HG02642 (cell line): ENCODE measurements around the gene VSIR.

ENCODE experiments used
- ATAC-seq: cut with Tn5 transposase; IDR thresholded peaks from one replicate; pipeline ENCODE4 v1.9.1; 2021; ENCODE audit warnings: mild to moderate bottlenecking; ENCODE audit not compliant: unreplicated experiment, poor library complexity

The VSIR gene

DNA sequence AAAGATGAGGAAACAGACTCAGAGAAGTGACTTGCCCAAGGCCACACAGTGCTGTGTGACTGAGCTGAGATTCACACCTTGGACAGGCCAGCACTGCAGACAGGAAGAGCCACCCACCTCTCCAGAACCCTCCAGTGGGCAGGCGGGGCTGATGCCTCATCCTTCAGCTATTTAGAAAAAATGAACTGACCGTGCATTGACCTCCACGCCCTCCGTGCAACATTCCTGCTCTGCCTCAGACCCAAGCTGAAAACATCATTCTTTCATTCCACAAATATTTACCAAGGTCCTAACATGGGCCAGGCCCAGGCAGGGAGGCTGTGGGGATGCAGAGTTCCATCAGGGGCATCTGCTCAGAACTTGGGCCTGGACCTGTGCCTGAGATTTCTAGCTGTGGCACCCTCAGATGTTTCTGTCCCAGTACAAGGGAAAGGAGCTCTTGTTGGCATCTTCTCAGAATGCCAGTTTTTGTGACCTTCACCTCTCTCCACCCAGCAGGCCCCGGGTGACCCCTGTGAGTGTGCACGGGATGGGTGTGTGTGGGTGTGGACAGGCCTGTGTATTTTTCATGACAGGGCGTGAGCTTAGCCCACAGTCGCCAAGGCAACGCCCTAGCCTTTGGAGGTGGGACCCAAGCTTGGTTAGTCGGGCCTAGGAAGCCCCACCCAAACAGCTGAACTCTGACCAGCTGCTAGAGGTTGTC lies 6.5 kb downstream of the VSIR start:
- no peak for ATAC-seq

DNA sequence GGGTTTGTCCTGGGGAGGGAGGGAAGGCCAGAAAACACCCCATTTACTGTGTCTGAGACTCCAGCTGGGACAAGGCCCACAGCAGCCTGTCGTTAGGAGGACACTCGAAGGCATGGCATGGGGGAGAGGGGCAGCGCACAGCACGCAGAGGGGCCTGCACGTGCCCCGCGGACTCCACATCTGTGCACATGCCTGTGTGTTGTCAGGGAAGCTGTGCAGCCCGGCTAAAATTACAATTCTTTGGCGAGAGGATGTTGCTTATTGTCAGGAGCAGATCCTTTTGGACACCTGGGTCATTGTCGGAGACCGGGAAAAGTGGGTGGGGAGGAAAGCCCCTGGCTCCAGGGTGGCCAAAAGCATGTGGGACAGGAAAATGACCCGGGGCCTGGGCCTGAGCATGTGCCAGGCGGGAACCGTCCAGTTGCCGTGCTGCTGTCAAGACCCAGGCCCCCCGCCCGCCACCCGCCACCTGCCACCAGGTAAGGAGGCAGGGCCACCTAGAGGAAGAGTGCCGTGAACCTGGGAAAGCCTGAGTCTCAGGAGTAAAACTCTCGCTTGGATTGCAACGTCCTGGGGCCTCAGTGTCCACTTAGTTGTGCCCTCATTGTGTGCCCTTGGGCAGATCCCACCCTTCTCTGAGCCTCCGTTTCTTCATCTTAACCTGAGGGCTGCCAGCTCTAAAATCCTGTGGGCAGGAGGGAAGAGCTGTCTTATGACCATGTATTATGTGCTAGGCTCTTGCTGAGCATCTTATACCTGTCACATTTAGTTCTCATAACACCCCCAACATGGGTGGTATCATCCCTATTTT lies 7.2 kb downstream of the VSIR start:
- ATAC-seq = no peak

DNA sequence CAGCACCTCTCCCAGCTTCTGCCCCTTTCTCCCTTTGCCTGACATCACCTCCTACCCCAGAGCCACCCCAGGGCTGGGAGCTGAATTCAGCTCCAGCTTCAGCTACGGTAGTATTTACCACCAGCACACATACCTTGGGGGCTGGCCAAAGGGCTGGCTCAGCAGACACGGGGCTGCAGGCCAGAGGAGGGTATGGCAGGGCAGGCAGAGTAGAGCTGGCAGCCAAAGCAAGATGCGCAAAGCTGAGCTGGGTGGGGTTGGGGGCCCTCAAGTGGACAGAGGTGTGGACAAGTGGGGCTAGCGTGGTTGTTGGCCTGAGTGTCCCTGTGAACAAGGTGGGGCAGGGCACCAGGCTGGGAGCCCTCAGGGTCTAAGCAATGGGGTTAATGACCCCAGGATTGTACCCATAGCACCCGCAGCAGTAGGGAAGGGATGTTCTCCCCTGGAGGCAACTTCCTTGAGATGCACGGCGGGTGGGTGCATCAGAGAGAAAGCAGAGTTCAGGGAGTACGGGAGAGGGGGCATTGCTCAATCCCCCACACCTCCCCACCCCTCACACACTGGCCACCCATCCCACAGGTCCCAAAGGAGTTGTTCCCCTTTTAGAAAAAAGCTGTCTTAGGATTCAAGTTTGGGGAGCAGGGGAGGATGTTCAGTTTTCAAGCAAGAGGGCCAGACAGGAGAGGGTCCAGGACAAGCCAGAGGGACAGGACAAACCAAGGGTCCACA lies 8.0 kb downstream of the VSIR start:
- ATAC-seq = no peak

DNA sequence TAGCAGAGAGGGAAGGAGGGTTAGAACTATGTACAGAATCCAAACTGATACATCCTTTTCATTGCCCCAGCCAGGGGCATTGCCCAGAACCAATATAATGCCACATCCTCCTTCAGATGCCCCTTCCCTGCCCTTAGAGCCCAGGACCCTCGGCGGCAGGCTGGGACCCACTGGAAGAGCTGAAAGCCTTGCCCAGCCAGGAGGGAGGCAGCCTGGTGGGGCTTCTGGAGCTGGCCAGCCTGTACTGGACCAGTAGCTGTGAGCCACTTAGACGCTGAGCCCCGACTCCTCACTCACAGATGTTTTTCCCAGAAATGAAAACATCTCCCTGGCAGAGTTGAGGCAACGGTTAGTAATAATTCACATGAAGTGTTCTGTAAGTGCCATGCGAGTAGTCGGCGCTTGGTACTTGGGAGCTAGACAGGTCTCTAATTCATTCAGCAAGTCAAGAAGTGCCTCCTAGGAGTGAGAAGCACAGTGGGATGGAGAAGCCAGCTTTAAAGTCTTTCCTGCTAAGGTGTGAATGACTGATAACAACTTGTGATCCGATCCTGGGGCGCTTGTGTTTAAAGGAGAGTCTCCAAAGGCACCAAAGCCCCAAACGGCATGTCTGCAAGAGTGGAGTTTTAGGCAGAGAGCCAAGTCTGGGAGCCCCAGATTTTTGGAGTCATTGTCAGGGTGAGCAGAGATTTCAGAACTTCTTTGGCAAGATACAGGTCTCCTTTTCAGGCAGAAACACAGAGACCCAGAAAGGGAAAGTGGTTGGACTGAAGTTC lies 9.8 kb downstream of the VSIR start:
- no peak for ATAC-seq

DNA sequence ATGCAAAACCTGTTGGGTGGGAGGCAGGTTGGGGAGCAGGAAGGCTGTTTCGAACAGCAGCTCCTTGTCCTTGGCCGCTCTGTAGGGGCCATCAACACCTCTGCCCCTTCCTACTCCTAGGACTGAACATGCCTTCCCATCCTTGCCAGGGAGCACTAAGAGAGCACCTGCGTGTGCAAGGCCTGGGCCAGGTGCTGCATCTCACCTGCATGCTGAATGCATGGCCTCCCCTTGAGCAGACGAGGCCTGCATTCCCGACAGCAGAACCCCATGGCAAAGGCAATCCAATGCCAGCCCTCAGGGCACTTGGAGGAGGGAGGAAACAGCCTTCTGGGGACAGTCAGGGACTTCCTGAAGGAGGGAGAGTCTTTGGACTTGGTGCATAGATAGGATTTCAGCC lies 11.0 kb downstream of the VSIR start:
- ATAC-seq = no peak

DNA sequence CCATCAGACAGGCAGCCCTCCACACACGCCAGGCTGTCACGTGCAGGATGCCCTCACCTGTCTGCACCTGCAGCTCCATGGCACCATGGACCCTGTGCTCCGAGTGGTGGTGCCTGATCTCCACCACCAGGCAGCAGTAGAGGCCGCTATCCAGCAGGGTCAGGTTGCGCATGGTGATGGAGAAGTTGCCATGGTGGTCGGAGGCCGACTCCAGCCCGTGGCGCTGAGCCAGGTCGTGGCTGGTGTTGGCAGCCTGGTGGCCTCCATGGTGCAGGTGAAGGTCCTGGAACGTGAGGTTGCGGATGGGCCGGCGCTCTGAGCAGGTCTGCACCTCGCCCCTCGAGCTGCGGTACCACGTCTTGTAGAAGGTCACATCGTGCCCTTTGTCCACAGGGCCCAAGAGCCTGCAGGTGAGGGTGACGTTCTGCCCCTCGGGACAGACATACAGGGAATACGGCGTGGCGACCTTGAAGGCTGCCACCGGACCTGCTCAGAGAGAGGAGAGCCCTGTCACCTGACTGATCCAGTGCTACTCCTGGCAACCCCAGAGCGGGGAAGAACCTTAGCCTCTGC lies 11.7 kb downstream of the VSIR start:
- ATAC-seq = no peak

DNA sequence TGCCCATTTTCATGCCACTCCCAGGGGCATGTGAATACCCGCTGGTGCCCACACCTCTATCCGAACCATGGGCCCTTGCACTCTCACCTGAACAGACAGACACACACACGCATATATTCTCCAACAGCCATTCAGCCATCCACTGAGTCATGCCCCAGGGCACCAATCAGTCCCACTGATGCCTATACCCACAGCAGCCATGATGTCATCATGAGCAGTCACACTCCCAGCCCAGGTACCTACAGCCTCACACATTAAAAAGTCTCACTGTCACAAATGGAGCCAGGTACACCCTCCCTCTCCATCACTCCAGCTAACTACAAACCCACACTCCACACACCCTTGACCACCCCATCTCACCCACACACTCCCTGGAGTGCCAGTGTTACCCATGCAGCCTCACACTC lies 12.2 kb downstream of the VSIR start:
- ATAC-seq = no peak

DNA sequence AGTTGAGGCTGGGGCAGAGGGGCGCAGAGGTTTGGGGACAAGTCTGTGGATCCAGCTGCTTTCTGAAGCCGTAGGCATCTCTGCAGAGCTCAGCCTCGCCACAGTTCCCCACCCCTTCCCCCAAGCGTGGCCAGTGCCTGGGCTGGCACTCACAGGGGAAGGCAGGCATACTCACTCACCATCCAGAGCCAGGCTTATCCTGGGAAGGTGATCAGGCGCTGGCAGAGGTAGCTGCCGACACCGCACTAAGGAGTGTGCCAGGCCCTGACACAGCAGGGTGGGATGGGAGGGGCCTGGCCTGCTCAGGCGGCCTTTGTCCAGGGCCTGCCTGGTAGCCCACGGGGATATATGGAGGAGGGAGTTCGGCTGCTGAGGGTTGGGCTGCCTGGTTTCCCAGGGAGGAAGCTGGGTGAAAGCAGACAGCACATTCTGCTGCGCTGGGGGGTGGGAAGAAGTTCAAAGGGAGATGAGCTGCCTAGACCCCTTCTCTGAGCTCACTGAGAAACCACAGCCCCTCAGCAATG lies 15.9 kb downstream of the VSIR start:
- ATAC-seq = no peak

DNA sequence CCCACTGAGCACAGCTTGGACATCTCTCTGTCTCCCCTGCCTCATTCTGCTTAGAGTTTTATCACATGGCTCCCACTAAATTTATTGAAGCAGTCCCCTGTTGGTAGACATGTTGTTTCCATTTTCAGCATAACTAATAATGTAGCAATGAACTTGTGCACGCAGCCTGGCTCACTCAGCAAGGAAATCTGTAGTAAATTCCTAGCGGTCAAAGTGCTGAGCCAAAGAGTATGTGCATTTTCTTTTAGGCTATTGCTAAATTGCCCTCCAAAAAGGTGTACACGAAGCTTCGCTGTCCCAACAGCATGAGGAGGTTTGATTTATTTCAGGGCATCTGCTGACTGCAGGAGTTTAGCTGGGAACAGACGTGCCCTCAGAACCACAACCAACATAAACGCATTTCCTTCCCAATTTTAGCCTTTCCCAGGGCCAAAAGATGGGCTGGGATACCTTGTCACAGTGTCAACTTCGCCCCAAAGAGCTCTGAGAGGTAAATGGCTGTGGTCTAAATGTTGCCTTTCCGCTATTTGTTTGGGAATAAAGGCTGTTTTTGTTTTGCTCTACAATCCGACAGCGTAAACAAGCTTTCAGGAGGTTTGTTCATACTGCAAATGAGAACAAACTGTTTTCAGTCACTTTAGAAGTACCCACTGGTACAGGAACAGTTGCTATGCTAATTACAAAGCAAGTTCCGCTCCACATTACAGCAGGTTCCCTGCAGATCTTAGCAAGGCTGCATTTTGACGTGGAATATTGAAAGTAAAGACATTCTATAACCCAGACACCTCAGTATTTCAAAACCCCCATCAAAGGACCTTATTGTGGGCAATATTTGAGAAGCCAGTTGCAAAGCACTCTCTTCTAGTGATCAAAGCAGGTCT lies 16.8 kb downstream of the VSIR start:
- no peak for ATAC-seq

DNA sequence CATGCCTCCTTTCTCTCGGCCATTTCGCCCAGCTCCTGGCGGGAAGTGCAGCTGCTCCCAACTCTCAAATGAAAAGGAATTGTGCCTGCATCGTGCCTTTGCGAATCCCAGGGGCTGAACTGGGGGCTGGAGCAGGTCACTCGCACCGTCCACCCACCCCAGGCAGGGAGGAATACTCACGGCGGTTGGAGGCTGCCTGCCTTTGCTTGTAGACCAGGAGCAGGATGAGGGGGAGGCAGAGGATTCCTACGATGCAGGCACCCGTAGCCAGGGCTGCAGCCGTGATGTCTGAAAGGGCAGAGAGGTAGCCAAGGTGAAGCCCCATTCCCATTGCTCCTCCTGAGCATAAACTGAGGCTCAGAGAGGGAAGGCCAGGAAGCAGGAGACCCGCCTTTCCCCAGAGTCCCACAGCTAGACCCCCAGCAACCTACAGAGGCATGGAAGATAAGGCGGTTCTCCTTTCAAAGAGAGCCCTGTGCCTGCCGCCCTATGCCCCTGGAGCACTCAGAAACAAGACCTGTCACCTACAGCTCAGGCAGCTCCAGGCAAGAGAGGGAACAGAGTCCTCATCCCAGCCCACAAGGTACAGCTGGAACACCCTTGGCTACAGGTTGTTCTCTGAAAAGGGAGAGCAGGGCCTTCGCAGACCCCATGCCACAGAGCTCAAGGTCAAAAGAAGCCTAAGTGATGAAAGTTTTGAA lies 18.0 kb downstream of the VSIR start:
- ATAC-seq = no peak

DNA sequence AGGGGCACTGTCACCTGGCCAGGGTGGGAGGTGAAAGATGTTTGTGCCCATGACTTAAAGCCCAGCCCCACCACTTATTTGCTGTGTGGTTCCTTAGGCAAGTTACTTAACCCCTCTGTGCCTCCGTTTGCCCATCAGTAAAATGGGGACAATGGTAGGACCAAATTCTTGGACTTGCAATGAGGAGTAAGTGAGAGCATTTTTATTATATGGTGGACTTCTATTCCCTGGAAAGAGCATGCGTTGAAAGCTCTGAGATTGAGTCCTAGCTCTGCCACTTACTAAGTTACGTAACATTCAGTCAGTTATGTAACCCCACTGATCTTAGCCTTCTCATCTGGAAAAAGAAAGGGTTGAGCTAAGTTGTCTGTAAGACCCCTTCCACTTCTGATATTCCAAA lies 18.8 kb downstream of the VSIR start:
- ATAC-seq = no peak

DNA sequence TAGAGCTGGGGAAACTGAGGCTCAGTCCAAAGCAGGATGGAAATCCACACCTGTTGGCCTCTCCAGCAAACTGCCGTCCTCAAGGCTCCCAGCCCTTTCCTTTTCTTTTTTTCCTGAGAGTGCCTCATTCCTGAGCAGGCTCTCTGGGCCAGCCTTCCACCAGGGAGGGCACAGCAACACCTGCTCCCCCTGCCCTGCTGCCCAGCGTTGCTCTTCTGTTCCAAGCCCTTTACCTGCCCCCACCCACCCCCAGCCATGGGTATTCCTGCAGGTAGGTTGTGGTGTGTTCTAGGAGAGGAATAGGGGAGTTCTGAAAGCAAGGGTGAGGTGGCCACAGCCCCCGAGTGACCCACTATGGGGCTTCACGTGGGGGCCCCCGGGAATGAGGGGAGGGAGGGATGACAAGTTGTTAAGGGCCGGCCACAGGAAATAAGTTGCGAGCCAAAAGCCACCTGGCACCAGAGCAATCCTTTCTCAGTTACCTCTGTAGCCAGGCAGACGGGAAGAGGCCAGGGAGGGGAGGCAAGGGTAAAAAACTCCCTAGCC lies 19.3 kb downstream of the VSIR start:
- no peak for ATAC-seq

DNA sequence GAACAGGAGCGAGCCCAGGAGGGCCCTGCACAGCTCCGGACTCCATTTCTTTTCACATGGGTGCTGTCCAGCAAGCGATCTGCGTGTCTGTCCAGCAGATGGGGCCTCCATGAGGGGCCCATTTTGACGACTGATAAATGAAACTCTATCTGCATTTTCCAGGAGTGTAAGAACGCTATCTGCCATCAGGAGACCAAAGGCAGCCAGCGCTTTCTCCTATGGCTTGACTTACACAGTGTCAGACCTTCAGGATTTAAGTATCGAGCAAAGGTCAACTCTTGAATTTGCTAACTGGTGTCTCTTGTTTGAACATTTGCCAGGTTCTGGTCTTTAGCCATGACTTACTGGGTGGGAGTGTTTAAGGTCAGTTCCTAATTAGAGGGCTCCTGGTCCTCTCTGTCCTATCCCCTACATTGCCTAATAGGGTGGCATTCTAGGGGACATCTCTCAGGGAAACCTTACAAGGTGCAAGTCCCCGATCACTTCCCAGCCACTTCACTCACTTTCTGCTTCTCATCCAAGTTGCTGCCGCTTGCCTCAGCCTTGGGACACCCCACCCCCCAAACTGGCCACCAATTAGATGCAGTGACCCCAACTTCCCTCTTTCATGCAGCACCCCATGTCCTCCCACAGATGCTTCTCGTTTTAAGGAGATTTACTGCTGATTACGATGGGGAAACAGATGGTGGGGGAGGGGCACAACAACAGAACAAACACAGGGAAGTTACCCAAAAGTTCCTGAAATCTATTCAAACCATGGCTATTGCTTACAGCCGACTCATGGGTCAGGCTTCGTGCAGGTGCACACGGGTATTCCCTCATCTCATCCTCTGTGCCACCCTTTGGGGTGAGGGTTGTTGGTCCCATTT lies 20.0 kb downstream of the VSIR start:
- ATAC-seq = no peak

DNA sequence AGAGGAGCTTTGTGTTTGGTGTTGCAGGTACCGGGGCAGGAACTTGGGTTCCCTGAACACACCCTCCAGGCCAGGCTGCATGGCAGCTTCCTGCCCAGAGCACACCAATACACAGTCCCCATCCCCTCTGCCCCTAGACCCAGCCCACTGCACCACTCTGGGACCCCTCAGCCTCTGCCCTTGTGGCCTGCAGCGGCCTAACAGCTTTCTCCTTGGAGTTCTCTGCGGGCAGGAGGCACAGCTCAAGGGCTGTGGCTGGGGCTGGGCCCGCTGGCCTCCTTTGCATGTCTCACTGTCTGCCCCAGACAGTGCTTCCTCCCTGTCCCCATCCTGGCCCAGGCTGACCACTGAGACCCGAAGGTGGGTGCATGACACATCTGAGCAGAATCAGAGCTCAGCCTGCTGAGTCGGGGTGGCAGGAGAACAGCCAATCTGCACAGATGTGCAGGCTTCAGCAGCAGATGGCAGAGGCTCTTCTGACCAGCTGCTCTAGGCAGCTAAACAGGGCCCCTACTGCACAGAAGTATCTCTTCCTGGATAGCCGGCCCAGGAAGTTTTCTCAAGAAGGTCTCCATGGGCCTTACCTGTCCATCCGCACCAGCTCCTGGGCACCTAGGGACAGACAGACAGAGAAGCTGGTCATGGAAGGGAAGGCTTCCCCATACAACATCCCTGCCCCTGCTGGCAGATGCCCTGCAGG lies 20.8 kb downstream of the VSIR start:
- no peak for ATAC-seq

DNA sequence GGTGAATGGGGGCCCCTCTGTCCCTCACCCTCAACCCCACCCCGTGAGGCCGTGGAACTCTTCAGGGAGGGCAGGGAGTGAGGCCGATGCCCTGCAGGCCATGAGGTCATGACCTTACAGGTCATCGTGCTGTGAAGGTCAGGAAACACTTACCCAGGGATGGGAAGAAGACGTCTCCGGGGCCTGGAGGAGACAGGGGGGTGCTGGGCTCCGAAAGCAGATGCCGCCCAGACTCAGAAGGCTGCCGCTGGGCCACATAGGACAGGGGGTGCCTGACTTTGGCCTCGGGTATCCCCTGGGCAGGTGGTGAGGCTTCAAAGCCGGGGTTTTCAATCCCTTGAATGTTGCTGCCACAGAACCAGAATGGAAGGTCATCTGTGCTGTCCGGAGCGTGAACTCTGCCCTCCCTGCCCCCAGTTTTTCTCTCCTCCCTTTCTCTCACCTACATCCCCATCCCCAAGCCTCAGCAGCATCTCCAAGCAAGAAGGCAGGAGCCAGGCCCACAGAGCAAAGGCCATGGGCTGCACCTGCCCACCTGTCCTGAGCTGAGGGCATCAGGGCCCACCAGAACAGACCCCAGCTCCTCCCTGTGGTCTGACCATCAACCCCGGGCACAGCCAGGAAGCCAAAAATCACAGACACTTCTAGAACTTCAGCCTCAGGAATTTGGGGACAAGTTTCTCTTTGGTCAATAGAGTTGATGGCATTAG lies 21.6 kb downstream of the VSIR start:
- ATAC-seq = no peak

DNA sequence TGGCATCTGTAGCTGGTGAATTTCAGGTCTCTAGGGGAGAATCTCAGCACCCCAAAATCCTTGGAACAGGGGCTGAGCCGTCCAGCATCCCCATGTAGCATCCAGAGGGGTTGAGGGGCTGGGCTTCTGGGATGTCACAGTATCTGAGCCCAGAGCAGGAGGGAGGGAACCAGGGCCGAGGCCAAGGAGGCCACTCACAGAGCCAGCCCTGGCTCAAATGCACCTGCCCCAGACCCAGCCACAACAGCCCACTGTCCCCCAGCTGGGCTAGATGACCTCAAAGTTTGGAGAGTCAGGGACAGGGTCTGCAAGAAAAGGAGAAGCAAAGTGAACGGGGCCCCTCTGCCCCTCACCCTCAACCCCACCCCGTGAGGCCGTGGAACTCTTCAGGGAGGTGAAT lies 22.3 kb downstream of the VSIR start:
- ATAC-seq = no peak
